Measurements from ENCODE around the gene TIGD2.

Gene TIGD2

GRCh38 chr4:89110541-89110985, 770 bp upstream of the TIGD2 start:
- Histone ChIP-seq H3F3A (ENCODE audit: control insufficient read depth, insufficient read depth) (no peaks in the 10 kb centered on the region), H4K20me1 (ENCODE audit: control insufficient read depth, insufficient read depth, low read depth, low read length) (no peaks in the 10 kb centered on the region), H3K4me3 (ENCODE audit: low read length) (peak overlapping the region; percentile 80), H3K4me2 (ENCODE audit: low read length) (peak overlapping the region; percentile 81), H3K36me3 (ENCODE audit: control insufficient read depth, low read length) (peaks cover 11% of the 10 kb centered on the region), H3K79me2 (ENCODE audit: control insufficient read depth, low read length) (peaks cover 8% of the 10 kb centered on the region), H3K9me3 (ENCODE audit: control insufficient read depth, insufficient read depth, low read length) (peaks cover 6% of the 10 kb centered on the region; the same call in 1 of the 2 replicates), H3K27ac (ENCODE audit: low read depth, low read length) (no peak overlapping the region), H3K9me2 (replicated peaks; ENCODE audit: control insufficient read depth, low read length) (no peaks in the 10 kb centered on the region), H3K27me3 (ENCODE audit: control insufficient read depth, low read length) (peaks cover 13% of the 10 kb centered on the region), H3K4me1 (ENCODE audit: control insufficient read depth, low read length) (peaks cover 17% of the 10 kb centered on the region)
- no peak for TF ChIP-seq EZH2phosphoT487 (IDR thresholded peaks at IDR 0.05; ENCODE audit: borderline replicate concordance, low read length)
- TF ChIP-seq, protein P1, sequence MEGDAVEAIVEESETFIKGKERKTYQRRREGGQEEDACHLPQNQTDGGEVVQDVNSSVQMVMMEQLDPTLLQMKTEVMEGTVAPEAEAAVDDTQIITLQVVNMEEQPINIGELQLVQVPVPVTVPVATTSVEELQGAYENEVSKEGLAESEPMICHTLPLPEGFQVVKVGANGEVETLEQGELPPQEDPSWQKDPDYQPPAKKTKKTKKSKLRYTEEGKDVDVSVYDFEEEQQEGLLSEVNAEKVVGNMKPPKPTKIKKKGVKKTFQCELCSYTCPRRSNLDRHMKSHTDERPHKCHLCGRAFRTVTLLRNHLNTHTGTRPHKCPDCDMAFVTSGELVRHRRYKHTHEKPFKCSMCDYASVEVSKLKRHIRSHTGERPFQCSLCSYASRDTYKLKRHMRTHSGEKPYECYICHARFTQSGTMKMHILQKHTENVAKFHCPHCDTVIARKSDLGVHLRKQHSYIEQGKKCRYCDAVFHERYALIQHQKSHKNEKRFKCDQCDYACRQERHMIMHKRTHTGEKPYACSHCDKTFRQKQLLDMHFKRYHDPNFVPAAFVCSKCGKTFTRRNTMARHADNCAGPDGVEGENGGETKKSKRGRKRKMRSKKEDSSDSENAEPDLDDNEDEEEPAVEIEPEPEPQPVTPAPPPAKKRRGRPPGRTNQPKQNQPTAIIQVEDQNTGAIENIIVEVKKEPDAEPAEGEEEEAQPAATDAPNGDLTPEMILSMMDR (IDR thresholded peaks at IDR 0.05; ENCODE audit: low read depth, low read length, poor library complexity, severe bottlenecking), result no peak

GRCh38 chr4:89111833-89112563, 665 bp downstream of the TIGD2 start:
- peaks cover 8% of the 10 kb centered on the region for H3K79me2 ChIP-seq (ENCODE audit: control insufficient read depth, low read length)
- H3K9me3 ChIP-seq (ENCODE audit: control insufficient read depth, insufficient read depth, low read length), result peaks cover 6% of the 10 kb centered on the region; the same call in 1 of the 2 replicates
- peak overlapping the region; percentile 80 for H3K4me3 ChIP-seq (ENCODE audit: low read length)
- H3K27ac ChIP-seq (ENCODE audit: low read depth, low read length), result no peak overlapping the region
- peak overlapping the region; percentile 81 for H3K4me2 ChIP-seq (ENCODE audit: low read length)
- no peaks in the 10 kb centered on the region for H3K9me2 ChIP-seq (replicated peaks; ENCODE audit: control insufficient read depth, low read length)
- H4K20me1 ChIP-seq (ENCODE audit: control insufficient read depth, insufficient read depth, low read depth, low read length), result no peaks in the 10 kb centered on the region
- TF ChIP-seq EZH2phosphoT487 (IDR thresholded peaks at IDR 0.05; ENCODE audit: borderline replicate concordance, low read length), result no peak
- TF ChIP-seq, protein P1 (IDR thresholded peaks at IDR 0.05; ENCODE audit: low read depth, low read length, poor library complexity, severe bottlenecking), result no peak
- H3F3A ChIP-seq (ENCODE audit: control insufficient read depth, insufficient read depth), result no peaks in the 10 kb centered on the region
- peaks cover 13% of the 10 kb centered on the region for H3K27me3 ChIP-seq (ENCODE audit: control insufficient read depth, low read length)
- H3K4me1 ChIP-seq (ENCODE audit: control insufficient read depth, low read length), result peaks cover 17% of the 10 kb centered on the region
- peaks cover 11% of the 10 kb centered on the region for H3K36me3 ChIP-seq (ENCODE audit: control insufficient read depth, low read length)

- H3K4me1 ChIP-seq (ENCODE audit: control insufficient read depth, low read length), result peaks cover 17% of the 10 kb centered on the region
- TF ChIP-seq EZH2phosphoT487 (IDR thresholded peaks at IDR 0.05; ENCODE audit: borderline replicate concordance, low read length), result no peak
- TF ChIP-seq, protein P1 (IDR thresholded peaks at IDR 0.05; ENCODE audit: low read depth, low read length, poor library complexity, severe bottlenecking), result no peak
- no peak overlapping the region for H3K27ac ChIP-seq (ENCODE audit: low read depth, low read length)
- H3K4me3 ChIP-seq (ENCODE audit: low read length), result no peak overlapping the region
- 0 out of 2 replicates have a peak, but pooled peaks cover under 1% of the 10 kb centered on the region for H3K9me3 ChIP-seq (ENCODE audit: control insufficient read depth, insufficient read depth, low read length)
- H4K20me1 ChIP-seq (ENCODE audit: control insufficient read depth, insufficient read depth, low read depth, low read length), result no peaks in the 10 kb centered on the region
- H3K36me3 ChIP-seq (ENCODE audit: control insufficient read depth, low read length), result peaks cover 11% of the 10 kb centered on the region
- H3K9me2 ChIP-seq (replicated peaks; ENCODE audit: control insufficient read depth, low read length), result no peaks in the 10 kb centered on the region
- H3K27me3 ChIP-seq (ENCODE audit: control insufficient read depth, low read length), result peaks cover 13% of the 10 kb centered on the region
- H3K4me2 ChIP-seq (ENCODE audit: low read length), result no peak overlapping the region
- H3K79me2 ChIP-seq (ENCODE audit: control insufficient read depth, low read length), result peaks cover 8% of the 10 kb centered on the region
- H3F3A ChIP-seq (ENCODE audit: control insufficient read depth, insufficient read depth), result no peaks in the 10 kb centered on the region
Measured at GRCh38 chr4:89113415-89113814, 2.1 kb downstream of the TIGD2 start.
